Measurements from ENCODE around the gene NEO1.

Gene NEO1

GRCh38 chr15:73270366-73271097, 218.3 kb downstream of the NEO1 start:
- H3K4me3 ChIP-seq (IDR thresholded peaks at IDR 0.05; ENCODE audit: insufficient read depth, low read depth, low read length) = no peak overlapping the region
- no peak overlapping the region for H3K27ac ChIP-seq
- no peaks in the 10 kb centered on the region for H3K36me3 ChIP-seq (ENCODE audit: insufficient read depth)
- H3K4me1 ChIP-seq (ENCODE audit: low read depth, poor library complexity, severe bottlenecking) = no peaks in the 10 kb centered on the region
- no peak overlapping the region for H3K9ac ChIP-seq
- H3K79me2 ChIP-seq (ENCODE audit: insufficient read depth, low read depth) = no peaks in the 10 kb centered on the region
- H2AFZ ChIP-seq (ENCODE audit: low read depth) = no peak overlapping the region
- no peaks in the 10 kb centered on the region for H3K27me3 ChIP-seq (ENCODE audit: insufficient read depth, low read depth)
- no peak overlapping the region for H3K4me2 ChIP-seq
- TF ChIP-seq CTCF (conservative IDR thresholded peaks at IDR 0.05; ENCODE audit: low read depth, low read length) = no peak
- H4K20me1 ChIP-seq (ENCODE audit: insufficient read depth) = no peaks in the 10 kb centered on the region

- H3K27me3 ChIP-seq (ENCODE audit: insufficient read depth, low read depth) = no peaks in the 10 kb centered on the region
- H3K4me2 ChIP-seq = no peak overlapping the region
- no peaks in the 10 kb centered on the region for H4K20me1 ChIP-seq (ENCODE audit: insufficient read depth)
- H3K27ac ChIP-seq = no peak overlapping the region
- no peak overlapping the region for H3K9ac ChIP-seq
- no peak overlapping the region for H2AFZ ChIP-seq (ENCODE audit: low read depth)
- peak; percentile 87 for TF ChIP-seq CTCF (conservative IDR thresholded peaks at IDR 0.05; ENCODE audit: low read depth, low read length)
- H3K4me3 ChIP-seq (IDR thresholded peaks at IDR 0.05; ENCODE audit: insufficient read depth, low read depth, low read length) = no peak overlapping the region
- no peaks in the 10 kb centered on the region for H3K36me3 ChIP-seq (ENCODE audit: insufficient read depth)
- no peaks in the 10 kb centered on the region for H3K4me1 ChIP-seq (ENCODE audit: low read depth, poor library complexity, severe bottlenecking)
- H3K79me2 ChIP-seq (ENCODE audit: insufficient read depth, low read depth) = no peaks in the 10 kb centered on the region
Observed at GRCh38 chr15:73273181-73274002, 221.1 kb downstream of the NEO1 start.

GRCh38 chr15:73275862-73276261, 223.6 kb downstream of the NEO1 start:
- Histone ChIP-seq H4K20me1 (ENCODE audit: insufficient read depth) (no peaks in the 10 kb centered on the region), H3K27ac (no peak overlapping the region), H3K9ac (no peak overlapping the region), H3K36me3 (ENCODE audit: insufficient read depth) (no peaks in the 10 kb centered on the region), H3K27me3 (ENCODE audit: insufficient read depth, low read depth) (no peaks in the 10 kb centered on the region), H3K79me2 (ENCODE audit: insufficient read depth, low read depth) (no peaks in the 10 kb centered on the region), H2AFZ (ENCODE audit: low read depth) (no peak overlapping the region), H3K4me1 (ENCODE audit: low read depth, poor library complexity, severe bottlenecking) (no peaks in the 10 kb centered on the region), H3K4me2 (no peak overlapping the region), H3K4me3 (IDR thresholded peaks at IDR 0.05; ENCODE audit: insufficient read depth, low read depth, low read length) (no peak overlapping the region)
- no peak for TF ChIP-seq CTCF (conservative IDR thresholded peaks at IDR 0.05; ENCODE audit: low read depth, low read length)

- Histone ChIP-seq H3K4me3 (IDR thresholded peaks at IDR 0.05; ENCODE audit: insufficient read depth, low read depth, low read length) (no peak overlapping the region), H3K27me3 (ENCODE audit: insufficient read depth, low read depth) (no peaks in the 10 kb centered on the region), H2AFZ (ENCODE audit: low read depth) (no peak overlapping the region), H3K27ac (no peak overlapping the region), H3K4me2 (no peak overlapping the region), H3K36me3 (ENCODE audit: insufficient read depth) (no peaks in the 10 kb centered on the region), H3K79me2 (ENCODE audit: insufficient read depth, low read depth) (no peaks in the 10 kb centered on the region), H4K20me1 (ENCODE audit: insufficient read depth) (no peaks in the 10 kb centered on the region), H3K4me1 (ENCODE audit: low read depth, poor library complexity, severe bottlenecking) (no peaks in the 10 kb centered on the region), H3K9ac (no peak overlapping the region)
- no peak for TF ChIP-seq CTCF (conservative IDR thresholded peaks at IDR 0.05; ENCODE audit: low read depth, low read length)
Observed at GRCh38 chr15:73282567-73283365, 230.5 kb downstream of the NEO1 start.
